NCI-H1436 (cell line): ENCODE results near the gene LEPR.
A peak's percentile ranks its signal among the peaks of the same experiment; 100 is the strongest.
"Not testable (repeated sequence)": the region's sequence is repeated elsewhere in the genome, so short reads cannot be mapped to it uniquely, and the experiment has no call there.

ENCODE experiments used
- DNase-seq: peaks from one replicate; lab custom pipeline; 2025; lab: John Stamatoyannopoulos, UW

LEPR gene

GRCh38 chr1:65437616-65438015 lies 17.1 kb downstream of the LEPR start:
- no peak for DNase-seq

- DNase-seq = no peak
Observed at GRCh38 chr1:65440322-65440900, 19.9 kb downstream of the LEPR start.

DNA sequence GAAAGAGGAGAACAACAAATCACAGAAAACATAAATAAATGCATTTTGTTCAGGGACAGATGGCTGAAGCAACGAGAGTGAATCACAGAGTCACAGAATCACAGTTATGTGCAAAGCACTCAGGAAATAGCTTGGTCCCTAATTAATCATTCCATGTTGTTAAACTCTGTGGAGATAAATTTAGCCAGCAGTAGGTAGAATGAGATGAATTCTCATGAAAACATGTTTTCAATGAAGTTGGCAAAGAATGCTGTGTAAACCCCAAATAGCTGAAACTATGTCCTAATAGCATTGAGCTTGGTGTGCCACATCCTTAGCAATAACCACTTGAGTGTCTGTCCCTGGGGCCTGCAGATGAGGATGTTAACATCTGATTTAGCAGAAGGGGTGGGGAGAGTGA lies 20.4 kb downstream of the LEPR start:
- DNase-seq = no peak

GRCh38 chr1:65441464-65441863 lies 21.0 kb downstream of the LEPR start:
- DNase-seq = no peak

DNA sequence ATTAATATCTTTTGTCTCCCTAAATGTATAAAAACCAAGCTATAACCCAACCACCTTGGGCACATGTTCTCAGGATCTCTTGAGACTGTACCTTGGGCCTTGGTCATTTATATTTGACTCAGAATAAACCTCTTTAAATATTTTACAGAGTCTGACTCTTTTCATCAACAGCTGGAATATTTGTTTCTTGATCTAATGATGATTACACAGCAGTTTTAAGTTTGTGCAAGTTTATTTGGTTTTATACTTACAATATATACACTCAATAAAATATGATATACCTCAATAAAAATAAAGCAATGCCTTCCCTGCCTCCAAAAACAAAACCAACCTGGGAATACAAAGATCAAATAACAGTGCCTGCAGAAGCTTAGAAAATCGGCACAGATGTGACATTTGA lies 22.0 kb downstream of the LEPR start:
- no peak for DNase-seq

DNA sequence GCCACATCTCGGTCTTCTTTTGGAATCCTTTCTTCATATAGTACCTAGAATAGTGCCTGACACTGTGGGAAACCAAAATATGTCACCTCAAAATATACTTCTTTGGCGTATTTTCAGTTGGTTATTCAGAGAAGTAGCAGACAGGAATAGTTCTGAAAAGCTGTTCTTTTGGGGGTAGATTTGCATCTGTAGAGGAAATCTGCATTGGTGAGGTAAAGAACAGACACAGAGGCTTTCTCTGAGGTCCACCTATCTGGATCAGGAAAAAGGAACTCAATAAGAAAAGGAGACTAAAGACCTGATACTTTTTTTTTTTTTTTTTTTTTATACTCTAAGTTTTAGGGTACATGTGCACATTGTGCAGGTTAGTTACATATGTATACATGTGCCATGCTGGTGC lies 23.2 kb downstream of the LEPR start:
- DNase-seq = no peak

DNA sequence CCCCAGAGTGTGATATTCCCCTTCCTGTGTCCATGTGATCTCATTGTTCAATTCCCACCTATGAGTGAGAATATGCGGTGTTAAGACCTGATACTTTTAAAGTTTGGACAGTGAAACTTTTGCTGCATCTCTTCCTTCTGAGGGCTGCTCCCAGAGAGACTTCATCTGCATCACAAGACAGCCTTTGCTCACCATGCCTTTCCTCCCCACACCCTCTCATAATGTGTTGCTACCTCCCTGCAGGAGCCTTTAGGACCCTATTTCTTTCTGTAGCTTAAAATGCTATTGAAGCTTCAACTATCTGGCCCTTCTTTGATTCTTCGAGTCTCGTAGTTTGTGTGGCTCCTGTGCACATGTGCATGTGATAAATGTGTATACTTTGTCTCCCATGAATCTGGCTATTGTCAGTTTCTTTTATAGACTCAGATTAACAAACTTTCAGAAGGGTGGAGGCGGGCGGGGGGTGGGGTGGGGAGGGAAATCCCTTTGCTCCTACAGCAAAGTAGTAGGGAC lies 23.7 kb downstream of the LEPR start:
- no peak for DNase-seq

DNA sequence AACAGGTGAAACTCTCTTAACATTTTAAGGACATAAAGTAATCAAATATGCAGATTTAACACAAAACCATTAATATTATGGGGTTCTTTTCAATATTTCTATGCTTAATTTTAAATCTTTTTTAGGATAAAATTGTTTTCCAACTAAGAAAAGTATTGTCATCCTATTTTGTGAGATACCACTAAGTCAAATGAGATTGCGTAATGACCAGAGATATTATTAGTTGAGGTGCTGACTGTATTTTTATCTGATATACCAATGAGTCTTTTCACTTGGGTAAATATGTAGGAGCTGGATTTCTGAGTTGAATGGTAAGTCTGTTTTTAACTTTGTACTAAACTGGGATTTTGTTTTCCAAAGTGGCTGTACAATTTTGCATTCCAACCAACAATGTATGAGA lies 25.4 kb downstream of the LEPR start:
- no peak for DNase-seq

GRCh38 chr1:65449214-65449823 lies 28.9 kb downstream of the LEPR start:
- DNase-seq = no peak

- not testable (repeated sequence) for DNase-seq
Observed at GRCh38 chr1:65455678-65456077, 35.2 kb downstream of the LEPR start.

GRCh38 chr1:65456481-65456880 lies 36.0 kb downstream of the LEPR start:
- DNase-seq = no peak

GRCh38 chr1:65457868-65458267 lies 37.4 kb downstream of the LEPR start:
- no peak for DNase-seq

GRCh38 chr1:65458730-65459396 lies 38.4 kb downstream of the LEPR start:
- no peak for DNase-seq

DNA sequence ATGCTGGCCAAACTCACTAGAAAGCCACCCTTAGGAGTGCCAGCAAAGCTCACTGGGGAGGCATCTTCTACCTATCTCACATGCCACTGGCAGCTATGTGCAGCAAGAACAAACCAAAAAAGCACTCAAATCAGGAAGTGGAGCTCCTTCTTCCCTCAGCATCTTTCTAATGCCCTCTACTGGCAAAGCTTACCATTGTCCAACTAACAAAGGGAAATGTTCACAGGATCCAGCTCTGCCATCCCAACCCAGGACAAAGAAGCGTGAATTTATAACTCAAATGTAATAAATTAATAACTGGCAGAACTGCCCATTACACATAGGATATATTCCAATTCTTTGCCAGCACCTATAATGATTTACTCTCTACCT lies 38.9 kb downstream of the LEPR start:
- DNase-seq = no peak

DNA sequence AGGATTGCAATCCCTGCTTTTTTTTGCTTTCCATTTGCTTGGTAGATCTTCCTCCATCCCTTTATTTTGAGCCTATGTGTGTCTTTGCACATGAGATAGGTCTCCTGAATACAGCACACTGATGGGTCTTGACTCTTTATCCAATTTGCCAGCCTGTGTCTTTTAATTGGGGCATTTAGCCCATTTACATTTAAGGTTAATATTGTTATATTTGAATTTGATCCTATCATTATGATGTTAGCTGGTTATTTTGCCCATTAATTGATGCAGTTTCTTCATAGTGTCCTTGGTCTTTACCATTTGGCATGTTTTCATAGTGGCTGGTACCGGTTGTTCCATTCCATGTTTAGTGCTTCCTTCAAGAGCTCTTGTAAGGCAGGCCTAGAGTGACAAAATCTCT lies 45.4 kb downstream of the LEPR start:
- not testable (repeated sequence) for DNase-seq

DNA sequence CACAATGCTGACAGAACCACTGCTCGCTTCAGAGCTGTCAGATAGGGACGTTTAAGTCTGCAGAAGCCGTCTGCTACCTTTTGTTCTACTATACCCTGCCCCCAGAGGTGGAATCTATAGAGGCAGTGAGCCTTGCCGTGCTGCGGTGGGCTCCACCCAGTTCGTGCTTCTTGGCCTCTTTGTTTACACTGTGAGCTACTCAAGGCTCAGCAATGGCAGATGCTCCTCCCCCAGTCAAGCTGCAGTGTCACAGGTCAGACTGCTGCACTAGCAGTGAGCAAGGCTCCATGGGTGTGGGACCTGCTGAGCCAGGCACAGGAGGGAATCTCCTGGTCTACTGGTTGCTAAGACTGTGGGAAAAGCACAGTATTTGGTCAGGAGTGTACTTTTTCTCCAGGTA lies 47.1 kb downstream of the LEPR start:
- peak; percentile 48 for DNase-seq

DNA sequence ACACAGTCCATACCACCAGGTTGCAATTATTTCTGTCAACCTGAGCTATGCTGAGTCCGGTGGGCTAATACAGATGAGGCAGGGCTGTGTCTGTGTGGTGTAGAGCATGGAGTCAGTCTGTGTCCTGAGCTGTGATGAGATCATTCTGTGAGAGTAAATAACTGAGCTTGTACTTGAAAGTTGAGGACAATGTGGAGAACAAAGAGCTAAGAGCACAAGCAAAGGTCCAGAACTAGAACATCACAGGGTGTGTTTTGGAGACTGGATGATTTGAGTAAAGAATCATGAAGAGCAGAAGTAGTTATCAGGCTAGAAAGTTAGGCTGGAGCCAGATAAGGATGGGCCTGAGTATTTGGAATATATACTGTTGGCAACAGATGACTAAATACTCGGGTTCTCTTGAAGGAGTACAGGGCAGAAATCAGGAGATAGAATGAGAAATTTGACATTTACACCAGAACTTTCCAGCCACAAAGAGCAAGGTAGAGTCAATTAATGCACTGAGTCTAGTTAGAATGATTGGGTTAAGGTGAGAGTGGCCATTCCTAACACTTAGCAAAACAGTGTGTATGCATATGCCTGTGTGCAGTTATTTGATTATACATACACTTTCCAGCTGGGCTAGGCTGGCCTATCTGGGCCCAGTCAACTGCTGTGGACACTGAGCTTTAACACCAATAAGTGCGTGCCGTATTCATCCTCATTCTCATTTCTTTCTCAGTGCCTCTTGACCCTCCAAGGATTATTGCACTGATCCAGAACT lies 48.8 kb downstream of the LEPR start:
- DNase-seq = no peak

GRCh38 chr1:65469889-65470340 lies 49.4 kb downstream of the LEPR start:
- no peak for DNase-seq
